SH-SY5Y (cell line): ENCODE measurements around the gene IFITM1.

ENCODE experiments used
- GATA2 ChIP-seq: IDR thresholded peaks from 2 replicates; pipeline ENCODE4 v1.6.1; 2011; ENCODE audit warnings: mild to moderate bottlenecking, low read depth, low read length
- GATA3 ChIP-seq: IDR thresholded peaks from 2 replicates; pipeline ENCODE4 v1.6.1; 2011; ENCODE audit warnings: low read depth, mild to moderate bottlenecking, low read length, moderate library complexity

DNA sequence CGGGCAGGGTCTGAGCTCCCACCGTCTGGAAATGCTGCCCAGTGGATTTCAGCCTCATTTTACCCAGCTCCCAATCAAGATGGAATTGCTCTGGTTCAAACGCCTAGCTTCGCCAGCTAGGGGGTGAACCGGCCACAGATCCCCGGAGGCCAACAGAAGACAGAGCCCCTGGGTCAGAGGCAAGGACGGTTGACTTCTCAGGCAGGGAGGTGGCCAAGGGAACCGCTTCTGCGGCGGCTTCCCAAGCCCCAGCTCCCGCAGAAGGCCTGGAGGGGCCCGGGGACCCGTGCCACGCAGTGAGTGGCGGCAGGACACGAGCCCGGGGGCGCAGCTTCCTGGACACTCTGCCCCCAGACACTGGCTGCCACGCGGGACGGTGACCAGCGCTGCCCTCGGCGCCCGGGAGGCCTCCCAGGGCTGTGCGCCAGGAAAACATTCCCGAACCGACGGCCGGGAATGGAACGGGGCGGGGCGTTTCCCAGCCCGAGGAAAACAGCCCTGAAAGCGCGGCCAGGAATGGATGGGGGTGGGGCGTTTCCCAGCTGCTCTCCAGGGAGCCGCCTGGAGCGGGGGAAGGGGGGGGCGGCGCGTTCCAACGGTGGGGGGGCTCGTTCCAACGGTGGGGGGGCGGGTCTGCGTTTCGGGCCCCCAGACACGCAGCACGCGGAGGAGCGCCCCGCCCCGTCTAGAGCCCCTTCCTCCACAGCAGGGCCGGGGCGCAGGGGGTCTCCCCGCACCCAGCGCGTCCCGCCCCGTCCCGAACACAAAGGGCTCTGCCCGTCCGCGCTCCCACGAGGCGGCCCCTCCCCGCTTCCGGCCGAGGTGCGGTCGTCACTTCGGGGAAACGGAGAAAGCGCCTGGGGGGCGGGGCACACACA is 42.0 kb downstream of the IFITM1 start:
- no peak for TF ChIP-seq GATA3
- no peak for TF ChIP-seq GATA2
